DMS114 treated with DMSO at 0.1 percent for 48 hours (cell line): Measurements from ENCODE around the gene SHLD1.
"Not testable (repeated sequence)": the region's sequence is repeated elsewhere in the genome, so short reads cannot be mapped to it uniquely, and the experiment has no call there.

ENCODE experiments used
- DNase-seq: peaks from one replicate; lab custom pipeline; 2025; ENCODE audit not compliant: unreplicated experiment; lab: John Stamatoyannopoulos, UW

Gene SHLD1

GRCh38 chr20:5780846-5781217, 30.6 kb downstream of the SHLD1 start:
- DNase-seq, result no peak

GRCh38 chr20:5781367-5781766, 31.2 kb downstream of the SHLD1 start:
- not testable (repeated sequence) for DNase-seq

- DNase-seq, result no peak
Observed at GRCh38 chr20:5781798-5782750, 31.9 kb downstream of the SHLD1 start.

- no peak for DNase-seq
Observed at GRCh38 chr20:5784735-5785134, 34.5 kb downstream of the SHLD1 start.

- no peak for DNase-seq
Observed at GRCh38 chr20:5785146-5785545, 34.9 kb downstream of the SHLD1 start.

GRCh38 chr20:5786930-5787795, 37.0 kb downstream of the SHLD1 start:
- DNase-seq, result no peak

GRCh38 chr20:5787796-5788165, 37.6 kb downstream of the SHLD1 start:
- no peak for DNase-seq

GRCh38 chr20:5788385-5788895, 38.2 kb downstream of the SHLD1 start:
- peak; percentile 79 for DNase-seq

- DNase-seq, result no peak
Observed at GRCh38 chr20:5789827-5790226, 39.6 kb downstream of the SHLD1 start.

GRCh38 chr20:5793916-5794315, 43.7 kb downstream of the SHLD1 start:
- DNase-seq, result no peak

- DNase-seq, result no peak
Observed at GRCh38 chr20:5796331-5797040, 46.3 kb downstream of the SHLD1 start.

GRCh38 chr20:5797165-5797564, 47.0 kb downstream of the SHLD1 start:
- DNase-seq, result no peak

GRCh38 chr20:5797843-5798462, 47.8 kb downstream of the SHLD1 start:
- no peak for DNase-seq

- DNase-seq, result not testable (repeated sequence)
Observed at GRCh38 chr20:5803754-5804303, 53.6 kb downstream of the SHLD1 start.

GRCh38 chr20:5806457-5807263, 56.5 kb downstream of the SHLD1 start:
- DNase-seq, result no peak

- no peak for DNase-seq
Observed at GRCh38 chr20:5807431-5807830, 57.2 kb downstream of the SHLD1 start.

- DNase-seq, result no peak
Observed at GRCh38 chr20:5808901-5809300, 58.7 kb downstream of the SHLD1 start.

GRCh38 chr20:5809495-5809894, 59.3 kb downstream of the SHLD1 start:
- no peak for DNase-seq

- DNase-seq, result no peak
Observed at GRCh38 chr20:5810800-5811422, 60.7 kb downstream of the SHLD1 start.
